ENCODE data around the gene HLA-DQB1.
A peak's percentile ranks its signal among the peaks of the same experiment; 100 is the strongest.
"Not testable (repeated sequence)": the region's sequence is repeated elsewhere in the genome, so short reads cannot be mapped to it uniquely, and the experiment has no call there.

HLA-DQB1 gene

DNA sequence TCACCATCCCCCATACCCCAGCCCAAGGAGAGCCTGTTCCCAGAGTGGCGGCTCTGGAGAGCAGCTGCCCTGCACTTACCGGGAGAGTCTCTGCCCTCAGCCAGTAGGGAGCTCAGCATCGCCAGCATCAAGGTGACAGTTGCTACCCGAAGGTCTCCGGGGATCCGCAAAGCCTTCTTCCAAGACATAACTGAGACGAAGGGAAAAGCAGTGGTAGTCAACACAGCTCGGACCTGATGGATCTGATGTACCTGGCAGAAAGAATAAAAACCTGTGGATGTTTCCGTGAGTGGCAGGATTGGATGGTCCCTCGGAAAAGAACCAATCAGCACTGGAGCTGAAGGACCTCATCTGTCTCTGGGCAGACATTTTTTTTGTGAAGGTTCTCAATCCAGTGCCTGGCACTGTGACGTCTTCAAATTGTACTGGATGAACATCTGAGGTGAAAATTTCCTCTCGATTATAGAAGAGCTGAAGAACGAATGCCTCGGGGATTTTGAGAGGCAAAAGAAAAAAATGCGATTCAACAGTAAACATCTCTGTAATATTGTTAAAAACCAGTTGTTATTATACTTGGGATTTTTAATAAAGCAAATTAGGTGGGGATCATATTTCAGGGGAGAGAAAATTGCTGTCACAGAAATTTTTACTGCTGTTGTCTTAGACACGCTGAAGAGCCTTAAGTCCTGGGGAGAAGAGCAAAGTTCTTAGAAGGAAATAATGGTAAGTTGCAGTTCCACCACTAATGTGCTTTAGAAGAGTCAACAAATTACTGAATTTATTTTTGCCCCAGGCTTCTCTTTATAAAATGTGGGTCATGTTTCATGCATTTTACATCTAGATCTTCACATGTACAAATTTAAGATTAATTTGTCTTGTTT lies at the start of gene HLA-DQB1:
Gene HLA-DQB1, minus strand, starts transcription at position 238 of the 881 bp plus-strand sequence. Its CDS starts 50 bp downstream, at position 188.
- Histone ChIP-seq H3K4me3 (ENCODE audit: low read depth, low read length) (peak within 1 kb of the TSS; percentile 79), H3K36me3 (ENCODE audit: control insufficient read depth, insufficient read depth, low read length) (peaks cover 2% of the 10 kb centered on the region), H3K9me3 (ENCODE audit: control insufficient read depth, insufficient read depth, low read length) (no peaks in the 10 kb centered on the region), H3K4me1 (ENCODE audit: control insufficient read depth, insufficient read depth, low read length) (peaks cover 8% of the 10 kb centered on the region), H3K9ac (ENCODE audit: low read depth, low read length) (no peak within 1 kb of the TSS), H3K27me3 (ENCODE audit: control insufficient read depth, insufficient read depth, low read length) (peaks cover 17% of the 10 kb centered on the region)

DNA sequence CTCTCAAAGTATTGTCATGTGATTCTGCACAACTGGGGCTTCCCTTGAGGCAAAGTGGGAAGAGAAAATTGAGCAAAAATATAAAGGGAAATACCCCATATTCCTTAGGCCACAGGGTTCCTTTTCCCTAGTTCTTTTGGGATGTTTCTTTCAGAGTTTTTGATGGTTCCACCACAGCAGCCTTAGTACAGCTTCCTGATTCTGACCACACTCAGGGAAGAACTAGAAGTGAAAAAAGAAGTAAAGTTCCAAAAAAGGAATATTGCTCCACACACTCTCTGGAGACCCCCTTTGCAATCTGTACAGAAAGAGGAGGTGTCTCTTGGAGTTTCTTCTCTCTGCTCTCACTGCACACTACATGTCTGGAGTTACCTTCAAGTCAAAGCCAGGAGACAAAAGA lies 46.8 kb upstream of the HLA-DQB1 start:
- no peaks in the 10 kb centered on the region for H3K4me1 ChIP-seq (ENCODE audit: control insufficient read depth, insufficient read depth, low read length)
- no peak overlapping the region for H3K9ac ChIP-seq (ENCODE audit: low read depth, low read length)
- no peaks in the 10 kb centered on the region for H3K27me3 ChIP-seq (ENCODE audit: control insufficient read depth, insufficient read depth, low read length)
- no peaks in the 10 kb centered on the region for H3K36me3 ChIP-seq (ENCODE audit: control insufficient read depth, insufficient read depth, low read length)
- H3K9me3 ChIP-seq (ENCODE audit: control insufficient read depth, insufficient read depth, low read length), result no peaks in the 10 kb centered on the region
- H3K4me3 ChIP-seq (ENCODE audit: low read depth, low read length), result no peak overlapping the region

DNA sequence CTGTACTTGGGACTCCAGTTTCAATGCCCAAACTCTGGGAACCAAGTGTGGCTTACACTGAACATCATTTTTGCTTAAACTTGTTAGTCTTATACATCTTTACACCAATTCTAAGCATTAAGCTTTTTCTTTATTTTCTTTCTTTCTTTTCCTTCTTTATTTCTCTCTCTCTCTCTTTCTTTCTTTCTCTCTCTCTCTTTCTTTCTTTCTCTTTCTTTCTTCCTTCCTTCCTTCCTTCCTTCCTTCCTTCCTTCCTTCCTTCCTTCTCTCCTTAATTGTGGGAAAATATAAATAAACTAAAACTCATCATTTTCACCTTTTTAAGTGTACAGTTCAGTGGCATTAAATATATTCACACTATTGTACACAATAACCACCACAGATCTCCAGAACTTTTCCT lies 43.2 kb upstream of the HLA-DQB1 start:
- H3K27me3 ChIP-seq (ENCODE audit: control insufficient read depth, insufficient read depth, low read length), result no peaks in the 10 kb centered on the region
- no peaks in the 10 kb centered on the region for H3K36me3 ChIP-seq (ENCODE audit: control insufficient read depth, insufficient read depth, low read length)
- H3K4me1 ChIP-seq (ENCODE audit: control insufficient read depth, insufficient read depth, low read length), result no peaks in the 10 kb centered on the region
- H3K9ac ChIP-seq (ENCODE audit: low read depth, low read length), result no peak overlapping the region
- H3K4me3 ChIP-seq (ENCODE audit: low read depth, low read length), result no peak overlapping the region
- H3K9me3 ChIP-seq (ENCODE audit: control insufficient read depth, insufficient read depth, low read length), result no peaks in the 10 kb centered on the region

DNA sequence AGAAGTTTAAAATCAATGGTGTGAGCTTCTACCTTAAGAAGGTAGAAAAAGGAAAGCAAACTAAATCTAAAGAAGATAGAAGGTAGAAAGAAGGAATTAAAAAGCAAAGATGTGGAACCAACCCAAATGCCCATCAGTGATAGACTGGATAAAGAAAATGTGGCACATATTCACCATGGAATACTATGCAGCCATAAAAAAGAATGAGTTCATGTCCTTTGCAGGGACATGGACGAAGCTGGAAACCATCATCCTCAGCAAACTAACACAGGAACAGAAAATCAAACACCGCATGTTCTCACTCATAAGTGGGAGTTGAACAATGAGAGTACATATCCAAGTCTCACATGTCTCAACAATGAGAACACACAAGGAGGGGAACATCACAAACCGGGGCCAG lies 38.7 kb upstream of the HLA-DQB1 start:
- H3K36me3 ChIP-seq (ENCODE audit: control insufficient read depth, insufficient read depth, low read length), result not testable (repeated sequence)

DNA sequence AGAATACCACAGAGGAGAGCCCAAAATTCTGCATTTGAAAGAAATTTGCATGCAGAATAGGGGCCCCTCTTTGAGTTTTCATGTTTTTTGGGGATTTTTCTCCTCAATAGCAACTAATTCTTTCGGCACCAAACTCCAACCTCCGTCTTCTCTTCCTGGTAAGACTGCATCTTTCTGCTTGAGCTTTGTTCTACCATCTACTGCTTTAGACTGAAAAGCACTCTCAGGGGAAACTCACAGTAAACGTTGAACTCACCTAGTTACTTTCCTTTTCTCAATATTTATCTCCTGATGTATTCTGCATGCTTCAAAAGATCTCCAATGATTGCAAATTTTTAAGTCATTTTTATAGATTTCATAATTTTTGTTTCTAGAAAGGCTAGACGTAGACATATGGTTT lies 36.9 kb upstream of the HLA-DQB1 start:
- H3K9me3 ChIP-seq (ENCODE audit: control insufficient read depth, insufficient read depth, low read length), result no peaks in the 10 kb centered on the region
- no peaks in the 10 kb centered on the region for H3K27me3 ChIP-seq (ENCODE audit: control insufficient read depth, insufficient read depth, low read length)
- no peaks in the 10 kb centered on the region for H3K4me1 ChIP-seq (ENCODE audit: control insufficient read depth, insufficient read depth, low read length)
- no peak overlapping the region for H3K9ac ChIP-seq (ENCODE audit: low read depth, low read length)
- H3K4me3 ChIP-seq (ENCODE audit: low read depth, low read length), result no peak overlapping the region
- no peaks in the 10 kb centered on the region for H3K36me3 ChIP-seq (ENCODE audit: control insufficient read depth, insufficient read depth, low read length)

More for the DNA sequence above, 38.7 kb upstream of the HLA-DQB1 start:
- not testable (repeated sequence) for H3K9ac ChIP-seq (ENCODE audit: low read depth, low read length); H3K4me3 ChIP-seq (ENCODE audit: low read depth, low read length); H3K9me3 ChIP-seq (ENCODE audit: control insufficient read depth, insufficient read depth, low read length); H3K27me3 ChIP-seq (ENCODE audit: control insufficient read depth, insufficient read depth, low read length); H3K4me1 ChIP-seq (ENCODE audit: control insufficient read depth, insufficient read depth, low read length)

DNA sequence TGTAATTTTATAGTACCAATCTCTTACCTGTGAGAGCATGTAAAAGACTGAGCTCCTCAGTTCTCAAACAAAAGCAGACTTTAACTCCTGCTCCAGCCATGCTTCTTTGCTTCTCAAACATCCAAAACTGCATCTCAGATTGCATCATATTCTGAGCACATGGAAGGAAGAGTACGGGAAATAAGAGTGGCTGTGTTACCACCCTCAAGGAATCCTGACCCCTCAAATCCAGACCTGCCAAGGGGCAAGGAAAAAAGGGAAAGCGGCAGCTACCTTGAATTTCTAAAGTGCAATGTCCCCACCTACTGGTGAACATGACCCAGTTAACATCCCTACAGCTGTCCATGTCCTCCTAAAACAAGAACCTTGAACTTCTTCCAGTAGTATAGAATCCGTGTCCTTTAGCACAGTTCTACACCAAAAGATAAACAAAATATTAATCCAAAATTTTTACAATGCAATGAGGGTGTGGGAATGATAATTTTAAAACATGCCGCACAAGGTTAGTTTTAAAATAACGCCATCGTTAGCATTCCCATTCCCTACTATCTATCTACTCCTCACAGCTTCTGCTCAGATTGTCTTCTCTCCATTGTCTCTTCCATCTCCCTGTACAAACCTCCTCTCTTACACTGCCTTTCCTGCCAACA lies 34.1 kb upstream of the HLA-DQB1 start:
- no peak overlapping the region for H3K4me3 ChIP-seq (ENCODE audit: low read depth, low read length)
- H3K9me3 ChIP-seq (ENCODE audit: control insufficient read depth, insufficient read depth, low read length), result no peaks in the 10 kb centered on the region
- H3K4me1 ChIP-seq (ENCODE audit: control insufficient read depth, insufficient read depth, low read length), result no peaks in the 10 kb centered on the region
- no peaks in the 10 kb centered on the region for H3K27me3 ChIP-seq (ENCODE audit: control insufficient read depth, insufficient read depth, low read length)
- no peaks in the 10 kb centered on the region for H3K36me3 ChIP-seq (ENCODE audit: control insufficient read depth, insufficient read depth, low read length)
- H3K9ac ChIP-seq (ENCODE audit: low read depth, low read length), result no peak overlapping the region

DNA sequence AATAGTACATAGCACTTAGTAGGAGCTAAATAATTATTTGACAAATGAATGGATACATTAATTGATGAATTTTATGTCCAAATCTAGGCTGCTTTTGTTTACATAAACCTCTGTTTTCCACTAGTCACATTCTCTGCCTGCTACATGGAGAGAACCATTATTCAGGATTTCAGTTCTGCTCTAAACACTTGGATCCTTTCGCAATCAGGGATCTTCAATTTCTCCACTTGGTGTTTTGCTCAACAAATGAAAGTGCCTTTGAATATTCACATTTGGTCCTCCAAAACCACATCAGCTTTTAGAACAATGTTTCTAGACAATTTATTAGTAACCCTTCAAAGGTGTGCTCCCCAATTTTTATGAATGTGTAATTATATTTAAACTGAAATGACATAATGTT lies 30.6 kb upstream of the HLA-DQB1 start:
- Histone ChIP-seq H3K9me3 (ENCODE audit: control insufficient read depth, insufficient read depth, low read length) (no peaks in the 10 kb centered on the region), H3K27me3 (ENCODE audit: control insufficient read depth, insufficient read depth, low read length) (no peaks in the 10 kb centered on the region), H3K4me3 (ENCODE audit: low read depth, low read length) (no peak overlapping the region), H3K9ac (ENCODE audit: low read depth, low read length) (no peak overlapping the region), H3K4me1 (ENCODE audit: control insufficient read depth, insufficient read depth, low read length) (no peaks in the 10 kb centered on the region), H3K36me3 (ENCODE audit: control insufficient read depth, insufficient read depth, low read length) (no peaks in the 10 kb centered on the region)

DNA sequence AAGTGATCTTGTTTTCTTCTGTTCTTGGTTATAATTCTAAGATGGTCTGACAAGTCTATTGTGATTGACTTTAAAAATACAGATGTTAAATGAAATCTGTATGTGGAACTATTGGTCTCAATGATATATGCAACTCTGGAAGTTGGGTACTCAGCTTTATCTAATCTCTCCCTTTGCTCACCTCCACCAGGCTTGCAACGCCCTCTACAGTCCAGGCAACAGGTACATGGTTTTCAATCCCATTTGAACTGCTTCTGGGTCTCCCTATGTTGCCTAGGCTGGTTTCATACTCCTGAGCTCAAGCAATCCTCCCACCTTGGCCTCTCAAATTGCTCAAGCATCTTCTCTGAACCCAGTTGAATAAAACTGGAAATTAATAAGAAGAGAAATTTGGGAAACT lies 25.6 kb upstream of the HLA-DQB1 start:
- Histone ChIP-seq H3K4me1 (ENCODE audit: control insufficient read depth, insufficient read depth, low read length) (no peaks in the 10 kb centered on the region), H3K9me3 (ENCODE audit: control insufficient read depth, insufficient read depth, low read length) (no peaks in the 10 kb centered on the region), H3K9ac (ENCODE audit: low read depth, low read length) (no peak overlapping the region), H3K27me3 (ENCODE audit: control insufficient read depth, insufficient read depth, low read length) (no peaks in the 10 kb centered on the region), H3K4me3 (ENCODE audit: low read depth, low read length) (no peak overlapping the region), H3K36me3 (ENCODE audit: control insufficient read depth, insufficient read depth, low read length) (no peaks in the 10 kb centered on the region)

DNA sequence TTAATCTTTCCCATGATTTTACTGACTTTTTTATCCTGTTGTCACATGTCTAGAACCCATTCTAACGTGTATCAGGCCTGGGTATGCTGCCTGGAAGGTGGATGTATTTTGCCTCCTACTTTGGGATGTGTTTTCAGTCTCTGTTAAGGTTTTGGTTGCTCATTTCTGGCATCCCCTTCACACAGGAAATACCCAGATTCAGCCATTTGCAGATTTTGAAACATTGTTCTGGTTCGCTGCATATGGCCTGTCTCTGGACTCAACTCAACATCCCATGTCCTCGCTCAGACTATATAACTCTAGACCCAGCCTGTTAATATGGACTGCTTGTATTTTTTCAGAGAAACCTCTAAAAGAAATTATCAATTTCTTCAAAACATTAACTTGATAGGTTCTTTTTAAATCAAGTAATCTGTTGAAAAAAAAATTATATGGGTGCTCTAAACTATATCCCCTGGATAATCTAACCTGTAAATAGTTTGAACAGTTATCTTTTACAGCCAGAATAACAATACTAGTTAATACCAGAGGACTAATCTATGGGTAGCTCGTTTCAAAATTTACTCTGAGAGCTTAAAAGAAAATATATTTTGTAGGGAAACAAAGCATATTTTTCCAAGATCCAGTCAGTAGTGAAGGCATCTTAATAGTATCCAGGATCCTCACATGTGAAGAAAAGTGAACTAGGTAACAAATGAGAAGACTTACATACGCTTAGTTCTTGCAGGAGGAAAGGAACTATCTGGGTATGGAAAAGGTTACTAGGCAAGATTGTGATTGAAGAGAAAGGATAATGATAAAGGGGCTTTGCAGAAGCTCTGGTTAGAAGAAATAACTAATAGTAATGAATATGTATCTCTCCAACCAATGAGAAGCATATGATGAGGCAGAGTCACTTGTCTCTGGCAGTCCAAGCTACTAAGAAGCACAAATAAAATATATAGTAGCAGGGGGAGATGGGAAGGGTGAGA lies 23.4 kb upstream of the HLA-DQB1 start:
- Histone ChIP-seq H3K4me1 (ENCODE audit: control insufficient read depth, insufficient read depth, low read length) (no peaks in the 10 kb centered on the region), H3K9ac (ENCODE audit: low read depth, low read length) (no peak overlapping the region), H3K9me3 (ENCODE audit: control insufficient read depth, insufficient read depth, low read length) (no peaks in the 10 kb centered on the region), H3K4me3 (ENCODE audit: low read depth, low read length) (no peak overlapping the region), H3K36me3 (ENCODE audit: control insufficient read depth, insufficient read depth, low read length) (no peaks in the 10 kb centered on the region), H3K27me3 (ENCODE audit: control insufficient read depth, insufficient read depth, low read length) (no peaks in the 10 kb centered on the region)

DNA sequence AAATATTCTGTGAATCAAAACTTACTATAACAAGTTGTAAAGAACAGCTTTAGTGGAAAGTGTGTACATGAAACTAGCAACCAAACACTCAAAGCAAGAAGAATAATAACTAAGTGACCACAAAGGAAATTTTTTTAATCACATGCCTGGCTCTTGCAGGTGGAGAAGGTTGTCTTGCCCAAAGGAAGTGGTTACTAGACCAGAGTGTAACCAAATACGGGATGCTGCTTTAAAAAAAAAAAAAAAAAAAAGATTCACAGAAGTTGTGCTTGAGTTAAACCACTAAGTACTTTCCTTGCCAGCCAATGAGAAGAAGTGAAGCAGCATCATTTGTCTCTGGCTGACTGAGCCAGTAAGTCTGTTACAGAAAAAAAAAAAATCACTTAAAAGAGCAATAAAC lies 19.1 kb upstream of the HLA-DQB1 start:
- H3K9ac ChIP-seq (ENCODE audit: low read depth, low read length), result no peak overlapping the region
- H3K4me3 ChIP-seq (ENCODE audit: low read depth, low read length), result no peak overlapping the region
- no peaks in the 10 kb centered on the region for H3K9me3 ChIP-seq (ENCODE audit: control insufficient read depth, insufficient read depth, low read length)
- no peaks in the 10 kb centered on the region for H3K27me3 ChIP-seq (ENCODE audit: control insufficient read depth, insufficient read depth, low read length)
- no peaks in the 10 kb centered on the region for H3K36me3 ChIP-seq (ENCODE audit: control insufficient read depth, insufficient read depth, low read length)
- H3K4me1 ChIP-seq (ENCODE audit: control insufficient read depth, insufficient read depth, low read length), result no peaks in the 10 kb centered on the region

DNA sequence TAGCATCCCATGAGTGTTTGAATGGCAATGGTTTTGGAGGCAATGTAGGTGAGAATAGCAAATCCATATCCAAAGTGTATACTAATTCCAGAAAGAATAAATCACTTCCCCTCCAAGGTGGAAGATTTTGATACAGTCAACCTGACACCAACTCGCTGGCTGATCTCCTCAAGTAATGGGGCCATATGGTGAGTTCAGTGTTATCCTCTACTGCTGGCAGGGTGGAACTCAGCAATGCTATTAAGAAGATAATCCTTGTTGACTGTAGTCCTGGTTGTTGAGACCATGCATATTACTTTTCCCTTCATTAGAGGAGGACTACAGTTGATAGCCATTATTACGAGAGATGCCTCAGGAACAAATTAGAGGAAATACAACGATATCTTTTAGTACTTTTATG lies 17.8 kb upstream of the HLA-DQB1 start:
- Histone ChIP-seq H3K4me3 (ENCODE audit: low read depth, low read length) (no peak overlapping the region), H3K27me3 (ENCODE audit: control insufficient read depth, insufficient read depth, low read length) (no peaks in the 10 kb centered on the region), H3K9me3 (ENCODE audit: control insufficient read depth, insufficient read depth, low read length) (no peaks in the 10 kb centered on the region), H3K36me3 (ENCODE audit: control insufficient read depth, insufficient read depth, low read length) (no peaks in the 10 kb centered on the region), H3K9ac (ENCODE audit: low read depth, low read length) (no peak overlapping the region), H3K4me1 (ENCODE audit: control insufficient read depth, insufficient read depth, low read length) (no peaks in the 10 kb centered on the region)
